Measurements from ENCODE around the gene CDH13. TPM values are rescaled to one million over a fixed set of nuclear protein-coding genes. Genes with fewer than 3 reads are reported as not detected.

CDH13 gene
- total RNA-seq, 1 donor from 2014 or later = 25.7 TPM

DNA sequence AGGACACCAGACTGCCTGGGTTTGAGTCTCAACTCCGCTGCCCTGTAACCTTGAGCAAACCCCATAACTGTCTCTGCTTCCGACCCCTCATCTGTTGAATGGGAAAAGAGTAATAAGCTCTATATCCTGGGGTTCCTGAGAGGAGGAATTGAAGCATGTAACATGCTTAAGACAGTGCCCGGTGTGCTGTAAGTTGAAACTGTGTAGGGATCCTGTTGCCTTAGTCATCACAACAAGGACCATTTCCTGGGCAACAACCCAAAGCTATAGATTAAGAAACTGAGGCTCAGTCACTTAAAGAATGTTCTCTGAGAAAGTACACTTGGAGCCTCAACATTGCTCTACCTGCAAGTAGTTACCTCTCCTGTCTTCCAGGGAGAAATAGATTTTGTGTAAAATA, 23.0 kb downstream of the CDH13 start:
- no peak for DNase-seq (ENCODE audit: low spot score in 2 of 2)
- no peak for FAIRE-seq

DNA sequence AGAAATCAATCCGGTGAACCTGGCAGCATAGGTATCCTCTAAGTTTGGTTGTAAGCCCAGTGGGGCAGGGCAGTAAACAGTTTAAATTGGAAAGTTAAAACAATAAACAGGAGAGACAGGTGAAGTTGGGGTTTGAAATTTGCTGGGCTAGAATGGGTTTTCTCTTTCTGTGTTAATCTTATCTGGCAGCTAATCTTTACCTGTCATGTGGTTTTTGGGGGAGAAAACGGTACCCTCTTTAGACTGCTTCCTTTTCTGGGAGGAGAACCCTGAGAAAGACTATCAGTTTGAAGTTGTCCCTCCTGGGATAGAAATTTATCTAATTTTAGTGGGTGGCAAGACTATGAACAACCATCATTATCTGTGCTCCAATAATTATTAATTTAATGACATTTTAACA, 24.0 kb downstream of the CDH13 start:
- DNase-seq (ENCODE audit: low spot score in 2 of 2) (no peak), FAIRE-seq (no peak)

DNA sequence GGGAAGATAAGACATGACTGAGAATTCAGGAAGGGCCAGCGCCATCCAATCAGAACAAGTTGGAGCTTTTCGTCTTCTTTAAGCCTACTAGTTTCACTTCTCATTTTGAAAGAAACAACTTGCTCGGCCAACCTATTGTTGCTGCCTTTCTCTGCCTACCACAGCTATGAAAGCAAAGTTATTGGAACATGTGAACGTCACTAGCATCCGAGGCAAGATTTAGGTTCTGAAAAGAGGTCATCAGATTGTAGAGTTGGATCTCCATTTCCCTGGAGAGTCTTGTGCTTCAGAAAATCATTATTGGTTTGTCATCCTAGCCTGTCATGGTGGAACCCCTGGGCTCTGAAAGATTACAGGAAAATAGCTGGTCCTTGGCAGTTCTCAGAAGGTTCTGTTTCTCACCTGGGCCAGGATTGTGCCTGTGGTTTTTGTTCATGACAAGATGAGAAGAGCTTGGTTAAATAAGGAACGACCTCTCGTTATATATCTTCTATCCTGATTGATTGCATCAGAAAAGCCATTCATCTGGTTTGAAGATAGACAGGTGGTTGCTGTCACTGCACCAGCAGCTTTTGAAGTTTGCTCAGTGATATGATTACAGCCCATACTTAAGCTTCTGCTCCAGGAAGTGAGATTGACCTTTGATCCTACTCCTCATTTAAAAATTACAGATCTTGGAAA, 25.3 kb downstream of the CDH13 start:
- no peak for DNase-seq (ENCODE audit: low spot score in 2 of 2)
- FAIRE-seq = no peak

DNA sequence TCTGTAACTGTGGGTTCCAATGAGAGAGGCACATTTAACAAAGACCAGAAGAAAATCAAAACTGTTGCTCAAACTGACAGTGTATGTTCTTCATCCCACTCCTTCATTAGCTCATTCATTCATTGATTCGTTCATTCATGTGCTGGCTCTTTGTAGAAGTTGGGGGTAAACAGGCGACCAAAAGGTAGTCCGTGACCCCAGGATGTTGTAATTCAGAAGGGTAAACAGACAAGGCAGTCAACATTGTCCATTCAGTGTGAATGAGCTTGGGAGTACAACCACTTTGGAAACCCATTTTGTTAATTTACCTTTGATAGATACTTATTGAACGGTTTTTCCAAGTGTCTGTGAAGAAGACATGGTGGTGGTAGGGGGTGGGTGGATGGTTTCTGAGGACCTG, 26.1 kb downstream of the CDH13 start:
- no peak for DNase-seq (ENCODE audit: low spot score in 2 of 2)
- no peak for FAIRE-seq

DNA sequence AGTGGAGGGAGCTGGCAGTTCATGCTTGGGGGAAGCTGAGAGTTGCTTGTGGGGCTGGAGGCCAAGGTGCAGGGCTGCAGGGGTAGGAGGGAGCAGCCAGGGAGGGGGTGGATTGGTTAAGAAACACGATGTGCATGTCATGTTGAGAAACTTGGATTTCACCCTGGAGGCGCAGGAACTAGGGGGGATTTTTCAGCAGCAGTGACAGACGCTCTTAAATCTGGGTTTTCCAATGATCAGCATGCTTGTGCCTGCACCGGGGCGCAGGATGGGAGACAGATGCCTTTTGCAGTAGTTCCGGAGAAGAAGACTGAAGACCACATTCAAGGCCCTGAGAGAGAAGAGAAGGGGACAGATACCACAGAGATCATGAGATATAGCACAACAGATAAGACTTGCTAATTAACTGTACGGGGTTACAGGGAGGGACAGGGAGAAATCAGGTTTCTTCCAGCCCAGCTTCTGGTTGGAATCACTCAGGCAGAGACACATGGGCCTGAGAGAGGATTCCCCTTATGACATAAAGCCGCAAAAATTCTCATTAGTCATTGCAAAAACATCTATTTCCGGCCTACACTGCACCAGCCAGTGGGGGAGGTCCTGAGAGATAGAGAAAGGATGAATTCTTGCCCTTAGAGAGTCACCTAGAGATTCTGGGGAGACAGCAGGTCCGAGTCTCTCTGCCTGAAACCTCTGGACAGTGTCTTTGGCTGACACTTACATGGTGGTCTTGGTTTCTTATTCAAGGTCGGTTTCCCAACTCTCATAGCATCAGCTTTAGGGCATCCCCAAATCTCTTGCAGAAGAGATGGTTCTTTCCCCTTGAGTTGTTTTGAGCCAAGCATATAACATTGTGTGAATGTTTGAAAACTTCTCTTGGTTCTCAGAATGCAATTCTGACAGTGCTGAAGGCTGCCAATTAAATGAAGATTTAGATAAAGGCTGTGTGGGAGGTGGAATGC, 27.1 kb downstream of the CDH13 start:
- no peak for DNase-seq (ENCODE audit: low spot score in 2 of 2)
- no peak for FAIRE-seq

DNA sequence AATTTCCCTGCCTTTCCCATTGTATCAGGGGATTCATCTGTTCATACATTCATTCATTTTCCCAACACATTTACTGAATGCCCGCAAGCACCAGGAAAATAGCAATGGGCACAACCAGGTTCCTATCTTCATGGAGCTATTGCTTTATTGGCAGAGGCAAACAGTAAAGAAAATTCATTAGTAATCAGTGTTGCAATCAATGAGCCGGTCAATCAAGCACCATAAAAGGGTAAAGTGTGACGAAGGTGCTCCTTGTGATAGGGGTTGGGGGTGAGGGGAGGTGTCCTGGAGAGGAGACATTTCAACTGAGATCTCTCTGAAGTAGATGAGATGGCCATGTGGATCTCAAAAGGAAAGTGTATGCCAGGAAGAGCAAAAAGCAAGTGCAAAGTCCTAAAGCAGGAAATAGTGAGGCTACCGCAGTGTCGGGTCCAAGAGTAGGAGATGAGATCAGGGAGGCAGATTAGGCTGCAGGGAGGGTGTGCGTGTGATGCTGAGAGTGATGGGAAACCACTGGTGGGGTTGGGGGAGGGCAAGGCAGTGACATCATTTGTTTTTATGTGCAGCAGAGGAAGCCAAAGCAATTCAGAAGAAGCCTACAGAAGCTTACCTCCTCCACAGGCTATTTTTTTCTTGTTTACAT, 28.4 kb downstream of the CDH13 start:
- DNase-seq (ENCODE audit: low spot score in 2 of 2) (no peak), FAIRE-seq (no peak)

DNA sequence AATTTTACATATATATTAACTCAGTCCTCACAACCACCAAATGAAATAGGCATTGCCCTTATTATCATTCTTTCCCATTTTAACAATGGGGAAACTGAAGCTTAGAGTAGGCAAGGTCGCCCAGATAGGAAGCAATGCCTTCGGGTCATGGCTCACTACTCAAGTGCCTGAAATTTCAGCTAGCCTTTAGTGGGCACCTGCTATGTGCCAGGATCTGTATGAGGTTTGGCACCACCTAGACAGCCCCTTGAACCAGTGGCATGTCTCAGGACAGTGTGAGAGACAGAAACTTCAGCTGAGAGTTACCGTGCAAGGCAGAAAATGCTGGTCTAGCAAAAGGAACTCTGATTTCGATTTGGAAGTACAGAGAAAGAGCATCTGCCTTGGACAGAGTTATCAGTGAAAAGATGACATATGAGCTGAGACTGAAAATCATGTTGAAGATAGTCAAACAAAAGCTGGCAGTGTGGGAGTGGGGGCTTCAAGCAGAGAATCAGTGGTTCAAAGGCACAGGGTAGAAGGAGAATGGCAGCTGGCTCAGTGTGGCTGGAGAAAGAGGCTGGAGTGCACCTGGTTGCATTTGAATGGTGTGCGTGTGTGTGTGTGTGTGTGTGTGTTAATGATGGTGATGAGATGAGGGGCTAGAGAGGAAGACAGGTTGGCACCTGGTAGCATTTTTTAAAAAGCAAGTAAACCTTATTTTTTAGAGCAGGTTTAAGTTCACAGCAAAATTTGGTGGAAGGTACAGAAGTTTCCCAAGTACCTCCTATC, 29.1 kb downstream of the CDH13 start:
- no peak for FAIRE-seq
- DNase-seq (ENCODE audit: low spot score in 2 of 2) = no peak

DNA sequence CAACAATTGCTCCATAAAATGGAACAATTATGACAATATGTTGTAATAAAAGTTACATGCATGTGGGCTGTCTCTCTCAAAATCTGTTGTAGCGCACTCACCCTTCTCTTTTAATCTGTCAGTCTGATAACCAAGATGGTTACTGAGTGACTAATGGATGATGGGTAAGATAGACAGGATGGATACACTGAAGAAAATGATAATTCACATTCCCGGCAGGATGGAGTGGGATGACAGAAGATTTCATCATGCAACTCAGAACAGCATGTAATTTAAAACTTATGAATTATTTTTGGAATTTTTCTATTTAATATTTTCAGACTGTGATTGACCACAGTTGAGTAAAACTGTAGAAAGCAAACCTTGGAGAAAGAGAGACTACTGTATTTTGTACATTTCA, 30.5 kb downstream of the CDH13 start:
- FAIRE-seq = no peak
- no peak for DNase-seq (ENCODE audit: low spot score in 2 of 2)

DNA sequence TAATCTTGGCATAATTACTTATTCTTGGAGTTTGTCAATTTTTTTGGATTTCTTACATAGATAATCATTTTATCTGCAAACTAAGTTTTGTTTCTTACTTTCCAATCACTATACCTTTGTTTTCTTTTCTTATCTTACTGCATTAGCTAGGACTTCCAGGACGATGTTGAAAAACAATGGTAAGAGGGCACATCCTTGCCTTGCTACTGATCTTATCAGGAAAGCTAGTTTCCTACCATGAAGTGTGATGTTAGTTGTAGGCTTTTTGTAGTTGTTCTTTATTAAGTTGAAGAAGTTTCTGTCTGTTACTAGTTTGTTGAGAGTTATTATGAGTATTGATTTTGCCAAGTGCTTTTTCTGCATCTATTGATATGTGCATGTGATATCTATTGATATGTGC, 31.0 kb downstream of the CDH13 start:
- no peak for FAIRE-seq
- no peak for DNase-seq (ENCODE audit: low spot score in 2 of 2)

DNA sequence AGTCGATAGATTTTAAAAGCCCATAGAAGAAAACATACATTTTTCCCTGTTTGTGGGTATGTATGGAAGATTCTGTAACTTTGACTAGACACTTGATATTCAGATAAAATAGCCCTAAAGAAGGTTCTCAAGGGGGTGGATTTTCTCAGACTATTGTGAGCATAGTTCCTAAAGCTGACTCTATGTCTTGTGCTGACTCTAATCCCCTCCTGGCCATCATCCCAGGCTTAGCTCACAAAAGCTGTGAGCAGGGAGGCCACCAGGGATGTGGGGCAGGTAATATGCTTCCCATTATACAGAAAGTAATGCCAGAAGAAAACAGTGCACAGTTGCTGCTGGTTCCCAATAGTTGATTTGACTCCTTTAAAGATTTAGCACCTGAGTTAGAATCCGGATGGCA, 32.0 kb downstream of the CDH13 start:
- FAIRE-seq (no peak), DNase-seq (ENCODE audit: low spot score in 2 of 2) (no peak)

DNA sequence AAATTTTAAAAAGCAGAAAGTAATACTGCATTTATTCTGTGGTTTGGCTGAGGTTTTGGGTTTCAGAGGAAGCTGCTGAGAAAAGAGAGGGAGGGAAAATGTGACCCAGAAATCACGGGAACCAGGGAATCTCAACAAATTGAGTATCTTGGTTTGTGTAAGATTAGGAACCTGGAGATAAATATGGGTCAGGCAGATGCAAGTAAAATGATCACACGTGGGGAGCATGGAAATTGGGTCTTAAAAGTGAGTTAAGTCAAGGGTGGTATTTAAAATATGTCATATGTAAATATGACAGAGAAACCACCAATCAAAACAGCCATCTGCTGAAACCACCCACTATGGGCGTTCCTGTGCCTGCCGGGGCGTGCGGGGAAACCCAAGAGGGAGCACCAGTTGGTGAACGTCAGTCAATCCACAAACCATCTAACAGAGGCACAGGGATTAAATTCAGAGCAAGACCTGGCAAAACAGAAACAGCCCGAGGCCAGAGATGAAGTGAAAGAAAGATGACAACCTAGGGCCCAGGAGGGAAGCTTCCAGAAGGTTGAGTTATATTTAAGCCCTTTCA, 33.4 kb downstream of the CDH13 start:
- no peak for DNase-seq (ENCODE audit: low spot score in 2 of 2)
- FAIRE-seq = no peak

DNA sequence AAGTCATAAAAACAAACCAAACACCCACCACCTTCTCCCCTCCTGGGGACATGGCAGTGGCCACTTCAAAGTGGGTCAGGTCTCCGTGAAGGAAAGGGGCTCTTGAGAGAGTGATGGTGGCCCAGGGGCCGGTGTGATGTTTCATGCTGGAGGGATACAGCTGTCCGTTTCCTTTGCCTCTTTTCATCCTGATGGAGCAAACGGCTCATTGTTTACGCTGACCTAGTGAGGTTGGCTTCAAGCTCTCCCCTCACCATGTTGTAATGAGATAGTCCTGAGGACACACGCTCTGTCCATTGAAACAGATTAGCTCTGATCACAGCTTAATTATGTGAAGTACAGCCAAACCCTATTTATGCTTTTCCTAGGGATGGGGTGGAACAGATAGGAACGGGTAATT, 34.2 kb downstream of the CDH13 start:
- DNase-seq (ENCODE audit: low spot score in 2 of 2) (no peak), FAIRE-seq (no peak)

DNA sequence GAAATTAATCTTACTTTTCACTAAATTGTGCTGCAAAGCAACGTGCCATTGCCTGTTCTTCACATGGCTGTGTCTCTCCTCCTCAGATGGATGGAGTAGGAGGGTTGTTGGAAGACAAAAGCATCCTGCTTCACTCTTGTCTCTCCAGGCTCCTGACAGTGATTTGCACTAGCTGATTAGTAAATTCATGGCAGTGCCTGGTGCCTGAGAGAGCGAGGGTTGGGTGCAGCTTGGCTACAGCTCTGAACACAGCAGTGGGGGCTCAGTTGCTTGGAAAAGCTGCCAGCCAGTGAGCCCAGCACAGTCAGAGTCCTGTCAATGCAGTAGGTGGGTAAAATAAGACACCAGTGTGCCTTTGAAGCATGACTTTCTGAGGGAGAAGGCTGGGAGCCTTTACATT, 37.4 kb downstream of the CDH13 start:
- FAIRE-seq = no peak
- no peak for DNase-seq (ENCODE audit: low spot score in 2 of 2)

DNA sequence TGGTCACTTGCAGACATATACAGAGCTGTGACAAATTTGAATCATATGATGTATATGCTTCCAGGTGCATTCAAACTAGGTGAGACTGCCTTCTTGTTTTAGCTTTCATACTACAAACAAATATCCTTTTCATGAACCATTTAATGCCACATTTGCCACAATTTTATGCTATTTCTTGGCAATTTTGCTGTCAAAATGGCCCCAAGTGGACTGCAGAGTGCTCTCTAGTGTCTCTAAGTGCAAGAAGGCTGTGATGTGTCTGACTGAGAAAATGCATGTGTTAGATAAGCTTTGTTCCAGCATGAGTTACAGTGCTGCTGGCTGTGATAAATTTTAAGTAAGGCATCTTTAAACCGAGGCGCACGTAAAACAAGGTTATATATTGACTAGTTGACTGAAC, 38.3 kb downstream of the CDH13 start:
- FAIRE-seq (no peak), DNase-seq (ENCODE audit: low spot score in 2 of 2) (no peak)

DNA sequence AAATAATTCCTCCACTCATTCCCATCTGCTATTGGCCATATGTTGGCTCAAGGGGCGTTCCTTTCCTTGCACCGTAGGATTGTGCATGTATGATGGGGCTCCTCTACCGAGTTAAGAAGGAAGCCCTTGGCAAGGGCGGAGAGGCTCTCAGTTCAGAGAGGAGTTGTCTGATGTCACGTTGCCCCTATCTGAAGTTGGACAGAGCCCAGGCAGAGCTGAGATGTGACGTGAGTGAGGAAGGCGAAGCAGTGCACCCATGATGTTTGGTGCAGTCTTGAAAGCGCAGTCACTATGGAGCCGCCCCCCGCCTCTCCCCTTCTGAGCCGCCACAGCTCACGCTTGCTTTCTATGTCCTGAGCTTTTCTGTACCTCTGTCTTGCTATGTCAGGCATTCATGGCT, 40.7 kb downstream of the CDH13 start:
- DNase-seq (ENCODE audit: low spot score in 2 of 2) (no peak), FAIRE-seq (no peak)

DNA sequence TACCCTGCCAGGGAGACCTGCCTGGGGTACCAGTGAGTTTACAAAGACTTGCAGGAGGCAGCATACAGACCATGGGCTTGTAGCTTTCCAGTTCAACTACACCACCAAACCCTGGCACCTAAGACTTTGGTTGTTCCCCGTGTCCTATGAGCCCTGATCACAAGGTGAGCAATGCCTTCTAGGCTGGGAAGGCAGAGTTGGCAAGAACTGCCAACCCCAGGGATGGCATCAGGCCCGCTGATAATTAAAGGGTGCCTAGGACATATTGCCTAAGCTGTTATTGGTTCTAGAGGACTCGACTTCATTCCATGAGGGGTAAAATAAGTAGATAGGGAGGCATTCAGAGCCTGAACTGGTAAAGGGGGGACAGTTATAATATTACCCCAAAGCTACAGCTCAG, 41.3 kb downstream of the CDH13 start:
- DNase-seq (ENCODE audit: low spot score in 2 of 2) (no peak), FAIRE-seq (no peak)

DNA sequence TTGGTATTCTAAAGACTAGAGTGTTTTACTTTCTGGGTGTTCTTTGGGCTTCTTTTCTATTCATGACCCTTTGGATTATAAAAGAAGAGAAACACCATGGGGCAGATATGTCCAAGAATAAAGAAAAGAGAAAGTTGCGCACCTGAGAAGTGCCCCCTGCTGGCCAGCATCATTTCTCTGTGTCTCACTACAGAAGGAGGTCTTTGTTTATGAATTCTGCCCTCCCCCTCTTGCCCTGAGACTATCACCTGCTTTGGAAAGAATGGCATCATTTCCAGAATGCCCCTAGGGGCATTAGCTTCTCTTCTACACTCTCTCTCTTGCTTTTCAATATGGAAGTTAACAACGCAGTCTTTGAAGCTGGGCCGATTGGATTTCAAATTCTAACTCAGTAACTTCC, 45.0 kb downstream of the CDH13 start:
- FAIRE-seq (no peak), DNase-seq (ENCODE audit: low spot score in 2 of 2) (no peak)

DNA sequence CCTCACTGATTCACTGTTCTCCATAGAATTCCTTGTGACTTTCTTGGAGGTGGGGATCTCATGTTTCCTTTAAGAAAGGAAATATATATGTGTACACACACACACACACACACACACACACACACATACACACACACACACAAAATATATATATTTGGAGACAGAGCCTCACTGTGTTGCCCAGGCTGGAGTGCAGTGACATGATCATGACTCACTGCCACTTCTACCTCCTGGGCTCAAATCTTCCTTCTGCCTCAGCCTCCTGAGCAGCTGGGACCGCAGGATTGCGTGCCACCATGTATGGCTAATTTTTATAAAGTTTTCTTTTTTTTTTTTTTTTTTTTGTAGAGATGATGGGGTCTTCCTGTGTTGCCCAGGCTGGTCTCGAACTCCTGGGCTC, 45.9 kb downstream of the CDH13 start:
- no peak for FAIRE-seq

DNA sequence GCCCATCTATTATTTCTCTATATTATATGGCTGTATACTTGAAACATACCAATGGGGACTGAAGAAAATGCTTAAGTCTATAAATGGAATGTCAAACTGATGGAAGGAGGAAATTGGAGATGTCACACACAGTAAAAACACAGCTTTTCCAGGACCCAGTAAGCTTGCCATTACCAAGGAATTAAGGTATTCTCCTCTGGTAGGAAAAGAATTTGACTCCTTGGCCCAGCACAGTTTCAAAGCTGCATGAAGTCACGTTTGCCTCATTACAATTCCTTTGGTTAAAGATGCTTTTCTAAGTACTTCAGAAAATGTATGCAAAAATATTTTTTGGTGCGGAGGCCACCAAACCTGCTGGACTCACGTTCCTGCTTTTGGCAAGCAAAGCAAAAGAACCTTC, 48.5 kb downstream of the CDH13 start:
- no peak for DNase-seq (ENCODE audit: low spot score in 2 of 2)
- FAIRE-seq = no peak

More for the DNA sequence above, 45.9 kb downstream of the CDH13 start:
- no peak for DNase-seq (ENCODE audit: low spot score in 2 of 2)

DNA sequence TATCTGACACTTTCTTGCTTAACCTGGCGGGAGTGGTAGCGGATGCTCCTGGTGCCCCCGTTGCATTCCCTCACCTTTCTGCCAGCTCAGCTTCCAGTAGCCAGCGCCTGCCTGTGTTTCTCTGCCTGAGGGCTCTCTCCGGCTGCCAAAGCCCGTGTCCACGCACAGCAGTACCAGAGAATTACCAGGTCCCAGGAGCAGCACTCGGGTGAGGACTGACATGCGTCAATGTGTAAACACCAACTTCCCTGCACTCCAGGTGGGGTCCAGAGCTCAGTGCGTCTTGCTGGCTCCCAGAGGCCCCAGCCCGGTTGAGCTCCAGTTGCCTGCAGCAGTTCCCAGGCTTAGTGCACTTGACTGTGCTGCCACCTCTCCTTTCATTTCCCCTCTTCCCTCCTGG, 54.8 kb downstream of the CDH13 start:
- DNase-seq (ENCODE audit: low spot score in 2 of 2) = no peak
- no peak for FAIRE-seq
